ENCODE results near the gene GRIK1.

Gene GRIK1

GRCh38 chr21:29667651-29668050, 272.1 kb downstream of the GRIK1 start:
- Histone ChIP-seq H3K4me1 (ENCODE audit: control insufficient read depth in 2 of 2, insufficient read depth in 1 of 2, low read depth in 1 of 2, low read length in 2 of 2) (no peaks in the 10 kb centered on the region), H3K4me3 (ENCODE audit: low read length in 2 of 2) (no peak overlapping the region), H3K18ac (ENCODE audit: low read length) (no peak overlapping the region), H3K79me1 (ENCODE audit: low read depth, low read length) (no peaks in the 10 kb centered on the region), H4K91ac (ENCODE audit: low read depth, low read length, poor library complexity) (no peak overlapping the region), H3K4ac (ENCODE audit: low read length) (no peak overlapping the region), H3K4me2 (ENCODE audit: insufficient read depth, low read length, poor library complexity, severe bottlenecking) (no peak overlapping the region), H2AFZ (ENCODE audit: low read length) (no peak overlapping the region), H3K9me3 (replicated peaks in 1 of 2; ENCODE audit: control insufficient read depth in 2 of 2, insufficient read depth in 1 of 2, low read depth in 1 of 2, low read length in 2 of 2) (no peaks in the 10 kb centered on the region), H3K14ac (ENCODE audit: low read length) (no peak overlapping the region), H3K27me3 (ENCODE audit: control insufficient read depth in 3 of 3, insufficient read depth in 3 of 3, low read depth in 1 of 3, low read length in 3 of 3) (no peaks in the 10 kb centered on the region), H2AK5ac (ENCODE audit: low read depth, low read length) (no peak overlapping the region), H2BK5ac (ENCODE audit: low read length) (no peak overlapping the region), H3K9ac (ENCODE audit: low read depth, low read length, poor library complexity) (no peak overlapping the region), H3K36me3 (replicated peaks in 1 of 2; ENCODE audit: control insufficient read depth in 2 of 2, insufficient read depth in 2 of 2, low read length in 2 of 2) (no peaks in the 10 kb centered on the region), H3K27ac (replicated peaks; ENCODE audit: low read length) (no peak overlapping the region), H2BK12ac (ENCODE audit: low read length) (no peak overlapping the region), H2BK120ac (ENCODE audit: low read depth, low read length) (no peak overlapping the region), H3K23ac (ENCODE audit: low read depth, low read length, poor library complexity) (no peak overlapping the region), H4K8ac (ENCODE audit: low read depth, low read length) (no peak overlapping the region), H2BK15ac (ENCODE audit: low read length) (no peak overlapping the region)
- WGBS, 2 donors (ENCODE audit: extremely low coverage in 2 of 2, insufficient read length in 2 of 2, insufficient replicate concordance in 1 of 2), result no CpG with 5 or more reads among the region's 3 CpGs
- no peak for DNase-seq (ENCODE audit: low spot score)

DNA sequence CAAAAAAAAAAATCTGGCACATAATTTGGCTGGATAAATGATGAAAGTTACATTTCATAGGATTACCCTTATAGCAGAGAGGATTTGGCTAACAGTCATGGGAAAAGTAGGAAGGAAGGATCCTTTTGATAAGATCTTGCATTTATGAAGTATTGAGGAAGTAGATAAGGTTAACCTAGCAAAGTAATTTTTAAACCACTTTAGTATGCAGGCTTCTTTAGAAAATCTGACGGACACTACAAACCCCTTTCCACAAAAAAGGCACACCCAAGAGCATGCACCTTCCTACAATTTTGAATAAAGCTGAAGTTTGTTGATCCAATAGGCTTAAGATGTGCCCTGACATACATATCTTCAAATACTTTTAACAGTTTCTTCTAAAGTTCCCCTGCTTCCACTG, 275.2 kb downstream of the GRIK1 start:
- Histone ChIP-seq H2BK15ac (ENCODE audit: low read length) (no peak overlapping the region), H3K9me3 (replicated peaks in 1 of 2; ENCODE audit: control insufficient read depth in 2 of 2, insufficient read depth in 1 of 2, low read depth in 1 of 2, low read length in 2 of 2) (no peaks in the 10 kb centered on the region), H4K8ac (ENCODE audit: low read depth, low read length) (no peak overlapping the region), H4K91ac (ENCODE audit: low read depth, low read length, poor library complexity) (no peak overlapping the region), H3K14ac (ENCODE audit: low read length) (no peak overlapping the region), H3K79me1 (ENCODE audit: low read depth, low read length) (no peaks in the 10 kb centered on the region), H3K9ac (ENCODE audit: low read depth, low read length, poor library complexity) (no peak overlapping the region), H3K4ac (ENCODE audit: low read length) (no peak overlapping the region), H2BK12ac (ENCODE audit: low read length) (no peak overlapping the region), H3K4me3 (ENCODE audit: low read length in 2 of 2) (no peak overlapping the region), H3K4me1 (ENCODE audit: control insufficient read depth in 2 of 2, insufficient read depth in 1 of 2, low read depth in 1 of 2, low read length in 2 of 2) (no peaks in the 10 kb centered on the region), H3K27me3 (ENCODE audit: control insufficient read depth in 3 of 3, insufficient read depth in 3 of 3, low read depth in 1 of 3, low read length in 3 of 3) (no peaks in the 10 kb centered on the region), H3K4me2 (ENCODE audit: insufficient read depth, low read length, poor library complexity, severe bottlenecking) (no peak overlapping the region), H2AK5ac (ENCODE audit: low read depth, low read length) (no peak overlapping the region), H2BK120ac (ENCODE audit: low read depth, low read length) (no peak overlapping the region), H3K23ac (ENCODE audit: low read depth, low read length, poor library complexity) (no peak overlapping the region), H3K18ac (ENCODE audit: low read length) (no peak overlapping the region), H2BK5ac (ENCODE audit: low read length) (no peak overlapping the region), H2AFZ (ENCODE audit: low read length) (no peak overlapping the region), H3K27ac (replicated peaks; ENCODE audit: low read length) (no peak overlapping the region), H3K36me3 (replicated peaks in 1 of 2; ENCODE audit: control insufficient read depth in 2 of 2, insufficient read depth in 2 of 2, low read length in 2 of 2) (no peaks in the 10 kb centered on the region)
- no CpG with 5 or more reads among the region's 1 CpG for WGBS, 2 donors (ENCODE audit: extremely low coverage in 2 of 2, insufficient read length in 2 of 2, insufficient replicate concordance in 1 of 2)
- DNase-seq (ENCODE audit: low spot score), result no peak

DNA sequence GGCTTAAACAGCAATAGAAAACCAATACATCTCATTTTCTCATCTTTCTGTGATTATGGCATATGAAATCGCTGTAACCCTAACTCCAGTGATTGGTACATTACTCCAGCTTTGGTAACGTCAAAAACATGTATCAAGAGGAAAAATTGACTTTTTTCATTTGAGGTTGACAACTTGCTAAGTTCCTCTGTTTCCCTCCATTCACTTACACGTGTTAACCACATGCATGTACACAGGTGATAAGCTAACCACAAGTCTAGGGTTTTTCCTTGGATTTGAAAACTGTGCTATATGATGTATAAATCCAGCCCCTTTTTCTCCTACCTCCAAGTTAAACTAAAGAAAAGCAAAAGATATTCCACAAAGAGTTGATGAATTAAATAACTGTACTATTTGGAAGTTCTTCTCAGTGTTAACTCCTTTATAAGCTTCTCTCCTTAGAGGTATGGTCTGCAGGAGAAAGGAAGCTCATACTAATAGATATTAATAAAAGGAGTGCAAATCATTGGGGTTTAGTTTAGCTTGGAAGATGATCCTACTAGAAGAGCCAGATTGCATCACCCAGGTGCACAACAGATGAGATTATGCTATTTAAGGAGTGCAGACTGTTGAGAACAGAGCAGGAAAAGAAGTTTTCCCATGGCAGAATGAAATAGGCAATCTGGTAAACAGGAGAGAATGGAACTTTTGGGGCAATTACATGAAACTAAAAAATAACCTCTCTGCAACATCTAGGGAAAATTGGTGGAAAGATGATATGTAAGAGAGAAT, 277.9 kb downstream of the GRIK1 start:
- no CpG with 5 or more reads among the region's 3 CpGs for WGBS, 2 donors (ENCODE audit: extremely low coverage in 2 of 2, insufficient read length in 2 of 2, insufficient replicate concordance in 1 of 2)
- Histone ChIP-seq H3K27me3 (ENCODE audit: control insufficient read depth in 3 of 3, insufficient read depth in 3 of 3, low read depth in 1 of 3, low read length in 3 of 3) (no peaks in the 10 kb centered on the region), H4K8ac (ENCODE audit: low read depth, low read length) (no peak overlapping the region)

DNA sequence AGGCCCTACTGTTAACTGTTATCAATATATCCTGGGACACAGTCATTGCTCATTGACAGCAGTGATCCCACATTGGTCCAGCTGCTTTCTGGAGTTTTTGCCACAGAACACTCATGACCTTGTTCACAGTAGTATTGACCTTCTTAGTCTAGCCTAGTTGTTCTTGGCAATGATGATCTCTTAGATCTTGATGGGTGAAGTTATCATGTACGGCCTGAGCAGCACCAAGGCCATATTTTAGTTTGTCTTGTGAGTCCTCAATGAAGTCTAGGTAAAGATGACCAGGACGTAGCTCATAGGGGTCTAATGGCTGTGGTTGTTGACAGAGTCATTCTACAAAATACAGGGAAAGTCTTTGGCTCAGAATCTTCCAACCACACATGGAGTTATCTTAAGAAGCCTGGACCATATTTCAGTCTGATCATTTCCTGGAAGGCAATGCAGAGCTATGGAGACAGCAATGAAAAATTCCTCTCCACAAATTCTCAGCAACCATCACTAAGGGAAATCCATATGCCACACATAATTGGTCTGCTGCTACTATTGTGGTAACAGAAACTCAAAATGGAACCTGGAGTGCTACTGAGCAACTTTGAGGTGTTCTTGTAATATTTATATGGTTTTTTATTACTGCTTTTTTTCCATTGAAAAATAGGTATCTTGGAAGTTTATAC, 279.6 kb downstream of the GRIK1 start:
- no peak overlapping the region for H3K27ac ChIP-seq (replicated peaks; ENCODE audit: low read length)
- H4K8ac ChIP-seq (ENCODE audit: low read depth, low read length), result no peak overlapping the region
- no peaks in the 10 kb centered on the region for H3K36me3 ChIP-seq (replicated peaks in 1 of 2; ENCODE audit: control insufficient read depth in 2 of 2, insufficient read depth in 2 of 2, low read length in 2 of 2)
- H3K9me3 ChIP-seq (replicated peaks in 1 of 2; ENCODE audit: control insufficient read depth in 2 of 2, insufficient read depth in 1 of 2, low read depth in 1 of 2, low read length in 2 of 2), result no peaks in the 10 kb centered on the region
- H2BK120ac ChIP-seq (ENCODE audit: low read depth, low read length), result no peak overlapping the region
- no peak for DNase-seq (ENCODE audit: low spot score)
- no peak overlapping the region for H2AFZ ChIP-seq (ENCODE audit: low read length)
- H3K18ac ChIP-seq (ENCODE audit: low read length), result no peak overlapping the region
- no peak overlapping the region for H2BK5ac ChIP-seq (ENCODE audit: low read length)
- H3K27me3 ChIP-seq (ENCODE audit: control insufficient read depth in 3 of 3, insufficient read depth in 3 of 3, low read depth in 1 of 3, low read length in 3 of 3), result no peaks in the 10 kb centered on the region
- H2BK15ac ChIP-seq (ENCODE audit: low read length), result no peak overlapping the region
- H3K4ac ChIP-seq (ENCODE audit: low read length), result no peak overlapping the region
- no peak overlapping the region for H3K9ac ChIP-seq (ENCODE audit: low read depth, low read length, poor library complexity)
- WGBS, 2 donors (ENCODE audit: extremely low coverage in 2 of 2, insufficient read length in 2 of 2, insufficient replicate concordance in 1 of 2), result no CpG with 5 or more reads among the region's 2 CpGs
- H3K4me3 ChIP-seq (ENCODE audit: low read length in 2 of 2), result no peak overlapping the region
- no peak overlapping the region for H2AK5ac ChIP-seq (ENCODE audit: low read depth, low read length)
- H3K4me1 ChIP-seq (ENCODE audit: control insufficient read depth in 2 of 2, insufficient read depth in 1 of 2, low read depth in 1 of 2, low read length in 2 of 2), result peaks cover 0 to 5% of the 10 kb centered on the region in 2 donors
- no peaks in the 10 kb centered on the region for H3K79me1 ChIP-seq (ENCODE audit: low read depth, low read length)
- no peak overlapping the region for H3K14ac ChIP-seq (ENCODE audit: low read length)
- no peak overlapping the region for H3K4me2 ChIP-seq (ENCODE audit: insufficient read depth, low read length, poor library complexity, severe bottlenecking)
- H4K91ac ChIP-seq (ENCODE audit: low read depth, low read length, poor library complexity), result no peak overlapping the region
- no peak overlapping the region for H3K23ac ChIP-seq (ENCODE audit: low read depth, low read length, poor library complexity)
- H2BK12ac ChIP-seq (ENCODE audit: low read length), result no peak overlapping the region

More for the DNA sequence above, 277.9 kb downstream of the GRIK1 start:
- Histone ChIP-seq H2AK5ac (ENCODE audit: low read depth, low read length) (no peak overlapping the region), H3K14ac (ENCODE audit: low read length) (no peak overlapping the region), H3K9me3 (replicated peaks in 1 of 2; ENCODE audit: control insufficient read depth in 2 of 2, insufficient read depth in 1 of 2, low read depth in 1 of 2, low read length in 2 of 2) (no peaks in the 10 kb centered on the region), H3K9ac (ENCODE audit: low read depth, low read length, poor library complexity) (no peak overlapping the region), H3K4me1 (ENCODE audit: control insufficient read depth in 2 of 2, insufficient read depth in 1 of 2, low read depth in 1 of 2, low read length in 2 of 2) (peaks cover 0 to under 1% of the 10 kb centered on the region in 2 donors), H3K4me3 (ENCODE audit: low read length in 2 of 2) (no peak overlapping the region), H2BK15ac (ENCODE audit: low read length) (no peak overlapping the region), H2AFZ (ENCODE audit: low read length) (no peak overlapping the region), H3K27ac (replicated peaks; ENCODE audit: low read length) (no peak overlapping the region), H2BK12ac (ENCODE audit: low read length) (no peak overlapping the region), H3K79me1 (ENCODE audit: low read depth, low read length) (no peaks in the 10 kb centered on the region), H3K18ac (ENCODE audit: low read length) (no peak overlapping the region), H3K23ac (ENCODE audit: low read depth, low read length, poor library complexity) (no peak overlapping the region), H3K4ac (ENCODE audit: low read length) (no peak overlapping the region), H2BK120ac (ENCODE audit: low read depth, low read length) (no peak overlapping the region), H3K4me2 (ENCODE audit: insufficient read depth, low read length, poor library complexity, severe bottlenecking) (no peak overlapping the region), H2BK5ac (ENCODE audit: low read length) (no peak overlapping the region), H3K36me3 (replicated peaks in 1 of 2; ENCODE audit: control insufficient read depth in 2 of 2, insufficient read depth in 2 of 2, low read length in 2 of 2) (no peaks in the 10 kb centered on the region), H4K91ac (ENCODE audit: low read depth, low read length, poor library complexity) (no peak overlapping the region)
- no peak for DNase-seq (ENCODE audit: low spot score)

All from neuronal stem cell (in vitro differentiated cells).